C4-2B (cell line): ENCODE data around the gene PDE4D.

Experiments used
- CTCF ChIP-seq: fragments of 450-650 bp; conservative IDR thresholded peaks from 2 replicates; pipeline ENCODE4 v1.5.1; 2017; ENCODE audit warnings: mild to moderate bottlenecking
- ZFX ChIP-seq: fragments of 450-650 bp; IDR thresholded peaks from 2 replicates; pipeline ENCODE4 v1.6.1; 2017

GRCh38 chr5:59598547-59598874, 295.0 kb downstream of the PDE4D start:
- TF ChIP-seq CTCF: no peak
- no peak for TF ChIP-seq ZFX
